Measurements from ENCODE around the gene HIF3A. TPM values are rescaled to one million over a fixed set of nuclear protein-coding genes. Genes with fewer than 3 reads are reported as not detected.

HIF3A gene
- total RNA-seq, 2 experiments from 2014 or later, result not detected

- DNase-seq (no peak), ATAC-seq (no peak)
- Mint-ChIP-seq H3K4me3 (no peak overlapping the region), H3K9me3 (no peaks in the 10 kb centered on the region), H3K36me3 (ENCODE audit: low read depth) (peaks cover 41% of the 10 kb centered on the region), H3K27ac (no peak overlapping the region), H3K27me3 (no peaks in the 10 kb centered on the region), H3K4me1 (ENCODE audit: low read depth) (peaks cover 14% of the 10 kb centered on the region)
- ChIA-PET CTCF (interaction anchor here (2.3 kb wide), 1 partner anchor 19 kb away, joined by 8 read pairs; no protein-coding TSS in a partner anchor), POLR2A (no interaction called here)
- intact Hi-C loops (cut with micrococcal nuclease), result no loop called here
- TF ChIP-seq CTCF (IDR thresholded peaks at IDR 0.05), result no peak
Observed at GRCh38 chr19:46376241-46377153, 79.7 kb downstream of the HIF3A start.

GRCh38 chr19:46378268-46378667 lies 81.4 kb downstream of the HIF3A start:
- Mint-ChIP-seq H3K4me3 (no peak overlapping the region), H3K9me3 (no peaks in the 10 kb centered on the region), H3K27me3 (no peaks in the 10 kb centered on the region), H3K36me3 (ENCODE audit: low read depth) (peaks cover 53% of the 10 kb centered on the region), H3K27ac (no peak overlapping the region), H3K4me1 (ENCODE audit: low read depth) (peaks cover 5% of the 10 kb centered on the region)
- TF ChIP-seq CTCF (IDR thresholded peaks at IDR 0.05), result no peak
- POLR2A ChIA-PET, result interaction anchor here (1.2 kb wide), 1 partner anchor 27 kb away, joined by 3 read pairs; no protein-coding TSS in a partner anchor
- intact Hi-C loops (cut with micrococcal nuclease), result no loop called here
- DNase-seq (no peak), ATAC-seq (no peak)
- CTCF ChIA-PET, result interaction anchor here (1.2 to 2.3 kb wide), 3 partner anchors 17 to 27 kb away, joined by 3 to 8 read pairs (median 3); no protein-coding TSS in a partner anchor

GRCh38 chr19:46380690-46381089 lies 83.8 kb downstream of the HIF3A start:
- no peaks in the 10 kb centered on the region for H3K9me3 Mint-ChIP-seq
- ATAC-seq, result no peak
- no peak overlapping the region for H3K4me3 Mint-ChIP-seq
- no peak overlapping the region for H3K27ac Mint-ChIP-seq
- CTCF ChIA-PET, result interaction anchor here (1.5 kb wide), 1 partner anchor 15 kb away, joined by 6 read pairs; no protein-coding TSS in a partner anchor
- POLR2A ChIA-PET, result interaction anchor here (0.5 kb wide), 2 partner anchors 17 to 143 kb away, joined by 3 read pairs; no protein-coding TSS in a partner anchor
- no peak for TF ChIP-seq CTCF (IDR thresholded peaks at IDR 0.05)
- intact Hi-C loops (cut with micrococcal nuclease), result no loop called here
- peaks cover 68% of the 10 kb centered on the region for H3K36me3 Mint-ChIP-seq (ENCODE audit: low read depth)
- H3K27me3 Mint-ChIP-seq, result no peaks in the 10 kb centered on the region
- no peak for DNase-seq
- H3K4me1 Mint-ChIP-seq (ENCODE audit: low read depth), result peaks cover 5% of the 10 kb centered on the region

GRCh38 chr19:46381346-46381745 lies 84.5 kb downstream of the HIF3A start:
- no peak for TF ChIP-seq CTCF (IDR thresholded peaks at IDR 0.05)
- H3K27ac Mint-ChIP-seq, result no peak overlapping the region
- intact Hi-C loops (cut with micrococcal nuclease), result no loop called here
- no peaks in the 10 kb centered on the region for H3K9me3 Mint-ChIP-seq
- CTCF ChIA-PET, result interaction anchor here (0.6 to 1.5 kb wide), 3 partner anchors 14 to 156 kb away, joined by 3 to 6 read pairs (median 3); no protein-coding TSS in a partner anchor
- peaks cover 3% of the 10 kb centered on the region for H3K4me1 Mint-ChIP-seq (ENCODE audit: low read depth)
- POLR2A ChIA-PET, result no interaction called here
- ATAC-seq, result no peak
- H3K27me3 Mint-ChIP-seq, result no peaks in the 10 kb centered on the region
- H3K36me3 Mint-ChIP-seq (ENCODE audit: low read depth), result peaks cover 67% of the 10 kb centered on the region
- H3K4me3 Mint-ChIP-seq, result no peak overlapping the region
- no peak for DNase-seq
